GM12873 (cell line): ENCODE results near the gene RFX7.

Experiments
- CTCF ChIP-seq: IDR thresholded peaks from 2 replicates; pipeline ENCODE4 v1.5.1; 2012; ENCODE audit warnings: low read depth, mild to moderate bottlenecking, moderate library complexity, low read length, control low read depth; ENCODE audit not compliant: insufficient read depth; ENCODE audit errors: missing control alignments

RFX7 gene

GRCh38 chr15:56240390-56240789, 3.3 kb downstream of the RFX7 start:
- TF ChIP-seq CTCF = no peak

- no peak for TF ChIP-seq CTCF
These were observed 7.5 kb downstream of the RFX7 start for GRCh38 chr15:56236197-56236596.

GRCh38 chr15:56234804-56235203, 8.9 kb downstream of the RFX7 start:
- TF ChIP-seq CTCF = no peak

- no peak for TF ChIP-seq CTCF
These were observed 10.1 kb downstream of the RFX7 start for GRCh38 chr15:56233549-56233948.

GRCh38 chr15:56232058-56232457, 11.6 kb downstream of the RFX7 start:
- no peak for TF ChIP-seq CTCF

GRCh38 chr15:56228854-56229253, 14.8 kb downstream of the RFX7 start:
- no peak for TF ChIP-seq CTCF

GRCh38 chr15:56228352-56228751, 15.3 kb downstream of the RFX7 start:
- no peak for TF ChIP-seq CTCF

- TF ChIP-seq CTCF = no peak
These were observed 15.9 kb downstream of the RFX7 start for GRCh38 chr15:56227780-56228179.
